NT2/D1 (cell line): ENCODE data around the gene ELP2.

Source experiments
- DNase-seq: peaks from one replicate; pipeline ENCODE4 v3.0.0-alpha.2; 2011; ENCODE audit warnings: low read depth, low spot score
- H3K27me3 ChIP-seq: 2 replicates; pipeline ENCODE4 v1.6.0; 2011; ENCODE audit warnings: mild to moderate bottlenecking; ENCODE audit not compliant: insufficient read length, insufficient read depth
- H3K36me3 ChIP-seq: 2 replicates; pipeline ENCODE4 v1.6.1; 2011; ENCODE audit warnings: mild to moderate bottlenecking, low read length, mixed read lengths; ENCODE audit not compliant: insufficient read depth, insufficient read length
- H3K4me1 ChIP-seq: 2 replicates; pipeline ENCODE4 v1.5.1; 2011; ENCODE audit not compliant: insufficient read depth, insufficient read length
- H3K4me3 ChIP-seq: 2 replicates; pipeline ENCODE4 v1.5.1; 2011; ENCODE audit warnings: low read depth; ENCODE audit not compliant: insufficient read length
- H3K9ac ChIP-seq: 2 replicates; pipeline ENCODE4 v1.6.0; 2011; ENCODE audit warnings: low read depth; ENCODE audit not compliant: insufficient read length
- H3K9me3 ChIP-seq: 2 replicates; pipeline ENCODE4 v1.5.1; 2011; ENCODE audit warnings: mild to moderate bottlenecking, low read length; ENCODE audit not compliant: insufficient read depth
- SUZ12 ChIP-seq: IDR thresholded peaks from 2 replicates; pipeline ENCODE4 v1.6.1; 2011; ENCODE audit not compliant: insufficient read length, insufficient read depth; ENCODE audit errors: extremely low read depth
- YY1 ChIP-seq: IDR thresholded peaks from 2 replicates; pipeline ENCODE4 v1.6.1; 2011; ENCODE audit not compliant: insufficient read length, insufficient read depth
- ZNF274 ChIP-seq: IDR thresholded peaks from 2 replicates; pipeline ENCODE4 v1.6.1; 2011; ENCODE audit warnings: mild to moderate bottlenecking, low read depth, low read length

The ELP2 gene

DNA sequence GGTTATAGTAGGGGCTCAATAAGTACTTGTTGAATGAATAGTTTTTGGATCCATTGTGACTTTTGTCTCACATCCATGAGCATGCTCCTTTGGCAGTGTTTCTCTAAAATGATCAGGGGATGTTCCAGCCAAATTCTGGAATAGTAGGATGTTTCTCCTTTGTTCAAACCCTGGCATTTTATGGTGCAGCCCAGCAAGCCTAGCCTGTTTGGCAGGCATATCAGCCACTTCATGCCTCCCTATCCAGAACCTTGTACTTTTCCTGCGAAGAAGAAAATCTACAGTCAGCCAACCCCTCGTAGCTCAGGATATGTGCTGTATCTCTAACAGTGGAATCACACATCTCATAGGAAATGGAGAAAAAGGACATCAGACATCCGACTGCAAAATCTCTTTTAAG, 35.3 kb upstream of the ELP2 start:
- H3K4me1 ChIP-seq: no peaks in the 10 kb centered on the region
- no peaks in the 10 kb centered on the region for H3K36me3 ChIP-seq
- H3K27me3 ChIP-seq: no peaks in the 10 kb centered on the region

DNA sequence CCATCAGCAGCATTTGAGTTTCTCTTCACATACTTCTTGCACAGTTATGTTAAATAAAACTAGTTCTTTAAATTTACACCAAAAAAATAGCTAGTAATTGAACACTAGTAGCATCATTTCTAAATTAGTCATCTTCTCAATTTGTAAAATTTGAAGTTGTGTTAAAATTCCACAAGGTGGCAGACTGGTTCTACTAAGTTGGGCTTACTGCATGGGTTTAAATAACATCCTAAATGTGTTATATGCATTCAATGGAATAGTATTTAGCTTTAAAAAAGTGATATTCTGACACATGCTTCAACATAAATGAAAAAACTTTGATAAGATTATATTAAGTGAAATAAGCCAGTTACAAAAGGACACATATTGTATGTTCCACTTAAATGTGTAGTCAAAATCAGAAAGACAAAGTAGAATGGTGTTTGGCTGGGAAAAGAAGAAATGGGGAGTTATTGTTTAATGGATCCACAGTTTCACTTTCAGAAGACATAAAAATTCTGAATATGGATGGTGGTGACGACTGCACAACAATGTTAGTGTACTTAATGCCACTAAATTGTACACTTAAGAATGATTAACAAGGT, 33.7 kb upstream of the ELP2 start:
- Histone ChIP-seq H3K9ac (no peak overlapping the region), H3K4me1 (no peaks in the 10 kb centered on the region), H3K9me3 (no peaks in the 10 kb centered on the region), H3K4me3 (no peak overlapping the region), H3K27me3 (no peaks in the 10 kb centered on the region), H3K36me3 (no peaks in the 10 kb centered on the region)
- peak; percentile 20 for DNase-seq
- no peak for TF ChIP-seq YY1
- no peak for TF ChIP-seq ZNF274
- no peak for TF ChIP-seq SUZ12

More for the DNA sequence above, 35.3 kb upstream of the ELP2 start:
- DNase-seq: no peak
- Histone ChIP-seq H3K9me3 (no peaks in the 10 kb centered on the region), H3K9ac (no peak overlapping the region), H3K4me3 (no peak overlapping the region)
- TF ChIP-seq YY1: no peak
- TF ChIP-seq SUZ12: no peak
- no peak for TF ChIP-seq ZNF274

DNA sequence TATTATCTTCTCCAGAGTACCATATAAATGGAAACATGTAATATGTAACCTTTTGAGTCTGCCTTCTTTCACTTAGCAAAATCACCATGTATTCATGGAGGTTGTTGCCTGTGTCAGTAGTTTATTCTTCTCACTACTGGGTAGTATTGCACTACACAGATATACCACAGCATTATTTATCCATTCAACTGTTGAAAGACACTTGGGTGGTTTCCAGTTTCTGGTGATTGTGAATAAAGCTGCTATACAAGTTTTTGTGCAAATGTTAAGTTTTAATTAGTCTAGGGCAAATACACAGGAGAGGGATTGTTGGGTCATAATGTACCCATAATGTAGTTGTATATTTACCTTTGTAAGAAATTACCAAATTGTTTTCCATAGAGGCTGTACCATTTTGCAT, 32.7 kb upstream of the ELP2 start:
- Histone ChIP-seq H3K9me3 (peaks cover 5% of the 10 kb centered on the region; the same call in 1 of the 2 replicates), H3K27me3 (no peaks in the 10 kb centered on the region), H3K4me1 (no peaks in the 10 kb centered on the region), H3K36me3 (no peaks in the 10 kb centered on the region), H3K4me3 (no peak overlapping the region), H3K9ac (no peak overlapping the region)
- TF ChIP-seq ZNF274 (no peak), SUZ12 (no peak), YY1 (no peak)
- DNase-seq: no peak

DNA sequence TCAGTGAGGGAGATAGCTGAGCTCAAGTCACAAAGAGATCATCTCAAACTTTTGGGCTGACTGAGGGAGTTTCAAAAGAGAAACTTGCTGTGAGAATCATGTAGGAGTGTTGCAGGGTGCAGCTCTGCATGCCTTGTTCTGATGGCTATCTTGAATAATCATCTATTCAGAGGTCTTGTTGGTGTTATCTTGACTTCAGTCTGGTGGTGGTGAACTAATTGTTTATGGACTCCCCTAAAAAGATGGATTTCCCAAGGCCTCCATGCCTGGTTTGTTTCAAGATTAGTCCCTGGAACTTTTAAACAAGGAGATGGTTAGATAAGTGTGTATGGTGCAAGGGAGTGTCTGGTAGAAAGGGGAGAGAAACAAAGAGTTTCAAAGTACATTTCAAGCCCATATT, 30.4 kb upstream of the ELP2 start:
- Histone ChIP-seq H3K4me3 (no peak overlapping the region), H3K9me3 (peaks cover 14% of the 10 kb centered on the region; the same call in 1 of the 2 replicates), H3K36me3 (no peaks in the 10 kb centered on the region), H3K27me3 (no peaks in the 10 kb centered on the region), H3K4me1 (no peaks in the 10 kb centered on the region), H3K9ac (no peak overlapping the region)
- no peak for DNase-seq
- TF ChIP-seq YY1 (no peak), SUZ12 (no peak), ZNF274 (no peak)

DNA sequence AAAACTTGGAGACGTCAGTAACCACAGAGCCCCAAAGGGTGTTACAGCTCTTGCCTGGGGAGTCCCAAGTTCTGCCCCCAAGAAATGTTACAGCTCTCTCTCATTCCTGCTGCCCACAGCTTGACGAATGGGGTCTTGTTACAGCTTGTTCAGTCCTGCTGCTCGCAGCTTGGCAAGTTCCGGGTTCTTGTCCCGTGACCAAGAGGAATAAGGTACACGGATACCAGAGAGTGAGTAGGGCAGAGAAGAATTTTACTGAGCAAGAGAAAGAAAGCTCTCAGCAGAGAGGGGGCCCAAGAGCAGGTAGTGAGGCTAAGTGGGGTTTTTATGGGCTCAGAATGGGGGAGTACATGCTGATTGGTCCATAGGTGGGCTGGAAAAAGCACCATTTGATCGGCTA, 27.8 kb upstream of the ELP2 start:
- DNase-seq: no peak
- Histone ChIP-seq H3K9ac (no peak overlapping the region), H3K4me3 (no peak overlapping the region), H3K9me3 (peaks cover 14% of the 10 kb centered on the region; the same call in 1 of the 2 replicates), H3K36me3 (no peaks in the 10 kb centered on the region), H3K27me3 (no peaks in the 10 kb centered on the region), H3K4me1 (no peaks in the 10 kb centered on the region)
- TF ChIP-seq SUZ12 (no peak), YY1 (no peak), ZNF274 (no peak)

DNA sequence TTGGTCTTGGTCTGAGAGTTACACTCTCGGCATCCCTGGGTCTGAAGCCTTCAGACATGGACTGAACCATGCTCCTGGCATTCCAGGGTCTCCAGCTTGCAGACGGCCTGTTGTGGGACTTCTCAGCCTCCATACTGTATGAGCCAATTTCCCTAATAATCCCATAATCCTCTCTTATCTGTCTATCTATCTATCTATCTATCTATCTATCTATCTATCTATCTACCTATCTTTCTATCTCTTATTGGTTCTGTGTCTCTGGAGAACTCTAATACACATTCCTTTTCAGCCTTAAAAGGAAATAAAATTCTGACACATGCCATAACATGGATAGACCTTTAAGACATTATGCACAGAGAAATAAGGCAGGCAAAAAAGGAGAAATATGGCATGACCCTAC, 24.9 kb upstream of the ELP2 start:
- Histone ChIP-seq H3K4me3 (no peak overlapping the region), H3K36me3 (no peaks in the 10 kb centered on the region), H3K9ac (no peak overlapping the region), H3K9me3 (peaks cover 14% of the 10 kb centered on the region; the same call in 1 of the 2 replicates), H3K4me1 (no peaks in the 10 kb centered on the region), H3K27me3 (no peaks in the 10 kb centered on the region)
- no peak for TF ChIP-seq SUZ12
- no peak for TF ChIP-seq ZNF274
- no peak for TF ChIP-seq YY1
- no peak for DNase-seq

DNA sequence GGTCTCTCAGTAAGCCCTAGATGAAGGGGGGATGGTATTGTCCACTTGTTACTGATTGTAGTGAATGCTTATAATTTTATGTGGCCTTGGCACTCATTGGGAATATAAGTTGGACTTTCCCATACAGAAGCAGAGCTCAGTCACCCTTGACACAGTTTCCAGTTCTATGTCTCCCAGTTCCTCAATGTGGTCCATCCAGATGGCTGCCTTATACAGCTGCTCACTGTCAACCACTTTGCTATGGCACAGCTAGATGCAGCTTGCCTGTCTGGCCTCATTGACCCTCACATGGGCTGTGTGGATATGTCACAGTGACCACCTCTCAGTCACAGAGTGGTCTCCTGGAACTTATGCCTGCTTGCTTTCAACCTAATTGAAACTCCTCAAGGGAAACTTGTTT, 22.2 kb upstream of the ELP2 start:
- Histone ChIP-seq H3K27me3 (no peaks in the 10 kb centered on the region), H3K4me1 (no peaks in the 10 kb centered on the region), H3K36me3 (peaks cover 15% of the 10 kb centered on the region), H3K9me3 (peaks cover 3% of the 10 kb centered on the region; the same call in 1 of the 2 replicates), H3K4me3 (no peak overlapping the region), H3K9ac (no peak overlapping the region)
- TF ChIP-seq ZNF274 (no peak), YY1 (no peak), SUZ12 (no peak)
- DNase-seq: no peak

DNA sequence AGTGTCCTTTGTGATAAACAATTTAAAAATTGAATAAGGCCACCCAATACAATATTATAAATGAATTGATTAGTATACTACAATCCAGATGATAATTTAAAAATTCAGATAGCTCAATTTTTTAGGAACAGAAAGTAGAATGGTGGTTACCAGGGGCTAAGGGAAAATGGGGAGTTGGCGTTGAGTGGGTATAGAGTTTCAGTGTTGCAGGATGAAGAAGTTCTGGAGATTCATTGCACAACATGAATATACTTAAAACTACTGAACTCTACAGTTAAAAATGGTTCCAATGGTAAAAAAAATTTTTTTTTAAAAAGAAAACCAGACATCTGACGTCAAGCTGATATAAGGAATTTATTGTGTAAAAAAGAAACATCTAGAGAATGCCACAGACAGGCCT, 21.5 kb upstream of the ELP2 start:
- Histone ChIP-seq H3K9ac (no peak overlapping the region), H3K9me3 (no peaks in the 10 kb centered on the region), H3K36me3 (peaks cover 18% of the 10 kb centered on the region), H3K4me3 (no peak overlapping the region), H3K4me1 (no peaks in the 10 kb centered on the region), H3K27me3 (no peaks in the 10 kb centered on the region)
- TF ChIP-seq SUZ12: no peak
- DNase-seq: no peak
